DOHH2 (cell line): ENCODE data around the gene IRF4.

Source experiments
- H3F3A ChIP-seq: fragments of 200-600 bp; sonication (generic), shearing (Covaris generic); 2 replicates; pipeline ENCODE4 v1.6.0; 2016; ENCODE audit warnings: antibody characterized with exemption, mild to moderate bottlenecking; ENCODE audit not compliant: control insufficient read depth, insufficient read depth
- H3K27ac ChIP-seq: fragments of 200-600 bp; sonication (generic); 2 replicates; pipeline ENCODE4 v1.5.1; 2014; ENCODE audit warnings: low read depth, mild to moderate bottlenecking, low read length, moderate library complexity
- H3K27me3 ChIP-seq: fragments of 200-600 bp; sonication (generic); 2 replicates; pipeline ENCODE4 v1.6.1; 2014; ENCODE audit warnings: mild to moderate bottlenecking, low read length, mixed read lengths; ENCODE audit not compliant: control insufficient read depth
- H3K36me3 ChIP-seq: fragments of 200-600 bp; sonication (generic); 2 replicates; pipeline ENCODE4 v1.6.1; 2014; ENCODE audit warnings: mild to moderate bottlenecking, low read length, moderate library complexity, mixed read lengths; ENCODE audit not compliant: control insufficient read depth
- H3K4me1 ChIP-seq: fragments of 200-600 bp; sonication (generic); 2 replicates; pipeline ENCODE4 v1.6.1; 2014; ENCODE audit warnings: mild to moderate bottlenecking, low read length, mixed read lengths; ENCODE audit not compliant: control insufficient read depth
- H3K4me2 ChIP-seq: fragments of 200-600 bp; sonication (generic); 2 replicates; pipeline ENCODE4 v1.6.0; 2014; ENCODE audit warnings: mild to moderate bottlenecking, low read length, moderate library complexity
- H3K4me3 ChIP-seq: fragments of 200-600 bp; sonication (generic); 2 replicates; pipeline ENCODE4 v1.5.1; 2014; ENCODE audit warnings: mild to moderate bottlenecking, low read length, mixed read lengths
- H3K79me2 ChIP-seq: fragments of 200-600 bp; sonication (generic); 2 replicates; pipeline ENCODE4 v1.6.1; 2014; ENCODE audit warnings: mild to moderate bottlenecking, low read length, mixed read lengths; ENCODE audit not compliant: control insufficient read depth
- H3K9me2 ChIP-seq: fragments of 200-600 bp; sonication (generic); replicated peaks from 2 replicates; pipeline ENCODE4 v1.6.1; 2014; ENCODE audit warnings: mild to moderate bottlenecking, low read length, mixed read lengths; ENCODE audit not compliant: control insufficient read depth
- H3K9me3 ChIP-seq: fragments of 200-600 bp; sonication (generic); 2 replicates; pipeline ENCODE4 v1.6.1; 2014; ENCODE audit warnings: antibody characterized with exemption, low read length, mixed read lengths; ENCODE audit not compliant: control insufficient read depth, insufficient read depth
- H4K20me1 ChIP-seq: fragments of 200-600 bp; sonication (generic); 2 replicates; pipeline ENCODE4 v1.6.0; 2014; ENCODE audit warnings: low read depth, mild to moderate bottlenecking, antibody characterized with exemption, low read length, moderate library complexity; ENCODE audit not compliant: control insufficient read depth, insufficient read depth
- CTCF ChIP-seq: fragments of 200-600 bp; sonication (generic); IDR thresholded peaks from one replicate; pipeline ENCODE4 v1.5.1; 2014; ENCODE audit warnings: antibody characterized with exemption, mild to moderate bottlenecking, low read depth, low read length; ENCODE audit not compliant: poor library complexity, severe bottlenecking
- EZH2phosphoT487 ChIP-seq: fragments of 200-600 bp; sonication (generic); IDR thresholded peaks from 2 replicates; pipeline ENCODE4 v1.6.1; 2017; ENCODE audit warnings: borderline replicate concordance, mild to moderate bottlenecking, antibody characterized with exemption, low read length, moderate library complexity, mixed read lengths

IRF4 gene

GRCh38 chr6:389143-389542 lies 2.4 kb upstream of the IRF4 start:
- no peaks in the 10 kb centered on the region for H3F3A ChIP-seq
- no peaks in the 10 kb centered on the region for H3K9me3 ChIP-seq
- no peaks in the 10 kb centered on the region for H3K9me2 ChIP-seq
- no peak overlapping the region for H3K4me2 ChIP-seq
- no peaks in the 10 kb centered on the region for H4K20me1 ChIP-seq
- no peaks in the 10 kb centered on the region for H3K4me1 ChIP-seq
- H3K4me3 ChIP-seq, result no peak overlapping the region
- TF ChIP-seq EZH2phosphoT487 (no peak), CTCF (no peak)
- H3K27ac ChIP-seq, result no peak overlapping the region
- no peaks in the 10 kb centered on the region for H3K36me3 ChIP-seq
- H3K27me3 ChIP-seq, result peaks cover 61% of the 10 kb centered on the region
- H3K79me2 ChIP-seq, result no peaks in the 10 kb centered on the region

- Histone ChIP-seq H3K27ac (no peak overlapping the region), H3F3A (no peaks in the 10 kb centered on the region), H4K20me1 (no peaks in the 10 kb centered on the region), H3K27me3 (peaks cover 62% of the 10 kb centered on the region), H3K79me2 (no peaks in the 10 kb centered on the region), H3K4me2 (no peak overlapping the region), H3K4me1 (no peaks in the 10 kb centered on the region), H3K9me2 (no peaks in the 10 kb centered on the region), H3K4me3 (no peak overlapping the region), H3K36me3 (no peaks in the 10 kb centered on the region), H3K9me3 (no peaks in the 10 kb centered on the region)
- no peak for TF ChIP-seq CTCF
- TF ChIP-seq EZH2phosphoT487, result 0 out of 2 replicates have a peak, but pooled peaks have one; percentile 42
Measured at GRCh38 chr6:389622-390021, 1.9 kb upstream of the IRF4 start.

GRCh38 chr6:390914-391558 lies 516 bp upstream of the IRF4 start:
- Histone ChIP-seq H3K4me2 (no peak overlapping the region), H3K4me1 (no peaks in the 10 kb centered on the region), H3K36me3 (no peaks in the 10 kb centered on the region), H3K27me3 (peaks cover 64% of the 10 kb centered on the region), H3K27ac (no peak overlapping the region), H3K4me3 (no peak overlapping the region), H3K9me3 (no peaks in the 10 kb centered on the region), H3K79me2 (no peaks in the 10 kb centered on the region), H4K20me1 (no peaks in the 10 kb centered on the region), H3F3A (no peaks in the 10 kb centered on the region), H3K9me2 (no peaks in the 10 kb centered on the region)
- TF ChIP-seq EZH2phosphoT487, result peak; percentile 91
- no peak for TF ChIP-seq CTCF
